CD4-positive, alpha-beta T cell (primary cell): ENCODE measurements around the gene MAGI1. TPM values are rescaled to one million over a fixed set of nuclear protein-coding genes. Genes with fewer than 3 reads are reported as not detected.

Experiments used
- ATAC-seq: fragments of 200-7000 bp; cut with Tn5 transposase; one replicate; pipeline ENCODE4 v1.10.0; 2022; ENCODE audit warnings: mild to moderate bottlenecking; ENCODE audit not compliant: poor library complexity
- CTCF ChIA-PET: fragments of 350-600 bp; sonication (Branson Sonifier 250); formaldehyde crosslinking; loops from one replicate; lab custom pipeline; 2021; ENCODE audit warnings: antibody characterized with exemption, inconsistent platforms; lab: Charles Lee
- POLR2A ChIA-PET: fragments of 350-600 bp; sonication (Branson Sonifier 250); formaldehyde crosslinking; loops from one replicate; lab custom pipeline; 2021; ENCODE audit warnings: antibody characterized with exemption, inconsistent platforms; lab: Charles Lee
- DNase-seq, 14 experiments: peaks; one replicate each; pipeline ENCODE4 v3.0.0-alpha.2; 2013 to 2020; ENCODE audit warnings: mixed read lengths in 2 of 14
- H3K27ac ChIP-seq, 2 donors: one replicate each; pipeline versions ENCODE4 v1.5.1 to v1.7.0; 2013; ENCODE audit warnings: low read length in 2 of 2, low read depth in 1 of 2, mild to moderate bottlenecking in 1 of 2
- H3K27me3 ChIP-seq, 2 experiments: 1 replicate in 1 of 2; 2 replicates in 1 of 2; pipeline versions ENCODE4 v1.6.1 to v1.7.0; 2013; ENCODE audit warnings: low read length in 2 of 2, control low read depth in 1 of 2, mild to moderate bottlenecking in 1 of 2, moderate library complexity in 1 of 2; ENCODE audit not compliant: insufficient read depth in 2 of 2, control insufficient read depth in 1 of 2
- H3K36me3 ChIP-seq: one replicate; pipeline ENCODE4 v1.6.1; 2013; ENCODE audit warnings: low read length, control low read depth; ENCODE audit not compliant: insufficient read depth
- H3K4me1 ChIP-seq: one replicate; pipeline ENCODE4 v1.6.1; 2013; ENCODE audit warnings: low read length, control low read depth; ENCODE audit not compliant: insufficient read depth
- H3K4me3 ChIP-seq: one replicate; pipeline ENCODE4 v1.5.1; 2013; ENCODE audit warnings: mild to moderate bottlenecking, low read length, moderate library complexity
- H3K9me3 ChIP-seq, 2 experiments: 1 replicate in 1 of 2; 2 replicates in 1 of 2; pipeline versions ENCODE4 v1.6.1 to v1.7.0; 2013; ENCODE audit warnings: low read length in 2 of 2, mild to moderate bottlenecking in 2 of 2, control low read depth in 1 of 2, moderate library complexity in 1 of 2; ENCODE audit not compliant: control insufficient read depth in 1 of 2, insufficient read depth in 1 of 2
- H3K27ac Mint-ChIP-seq: one replicate; pipeline ENCODE4 v1.8.0; 2020; ENCODE audit warnings: mixed read lengths
- H3K27me3 Mint-ChIP-seq: one replicate; pipeline ENCODE4 v1.8.0; 2021; ENCODE audit warnings: mixed read lengths
- H3K36me3 Mint-ChIP-seq: one replicate; pipeline ENCODE4 v1.8.0; 2021; ENCODE audit warnings: low read depth, mixed read lengths
- H3K4me1 Mint-ChIP-seq: one replicate; pipeline ENCODE4 v1.8.0; 2021; ENCODE audit warnings: low read depth, mixed read lengths
- H3K4me3 Mint-ChIP-seq: one replicate; pipeline ENCODE4 v1.8.0; 2020; ENCODE audit warnings: mild to moderate bottlenecking, mixed read lengths
- H3K9me3 Mint-ChIP-seq: one replicate; pipeline ENCODE4 v1.8.0; 2020; ENCODE audit warnings: mixed read lengths
- CTCF ChIP-seq: fragments of 200-600 bp; IDR thresholded peaks from one replicate; pipeline ENCODE4 v1.8.0; 2022; ENCODE audit warnings: antibody characterized with exemption, mild to moderate bottlenecking
- intact Hi-C, 2 experiments: fragments of 100-400 bp; cut with DNase I in 1 of 2; cut with micrococcal nuclease in 1 of 2; formaldehyde crosslinking; loops; one replicate each; pipeline versions ENCODE4 v1.15.1 to v1.9.0; 2023 to 2025; cut with DNase I, micrococcal nuclease
- total RNA-seq, 174 experiments: library from RNA in 2 of 174; stranded (reverse) in 2 of 174; gene quantifications; one replicate each; pipeline ENCODE4 v1.2.3 and lab custom pipeline; 2021 to 2026

Gene MAGI1
- total RNA-seq, 2 experiments from 2014 or later = not detected

DNA sequence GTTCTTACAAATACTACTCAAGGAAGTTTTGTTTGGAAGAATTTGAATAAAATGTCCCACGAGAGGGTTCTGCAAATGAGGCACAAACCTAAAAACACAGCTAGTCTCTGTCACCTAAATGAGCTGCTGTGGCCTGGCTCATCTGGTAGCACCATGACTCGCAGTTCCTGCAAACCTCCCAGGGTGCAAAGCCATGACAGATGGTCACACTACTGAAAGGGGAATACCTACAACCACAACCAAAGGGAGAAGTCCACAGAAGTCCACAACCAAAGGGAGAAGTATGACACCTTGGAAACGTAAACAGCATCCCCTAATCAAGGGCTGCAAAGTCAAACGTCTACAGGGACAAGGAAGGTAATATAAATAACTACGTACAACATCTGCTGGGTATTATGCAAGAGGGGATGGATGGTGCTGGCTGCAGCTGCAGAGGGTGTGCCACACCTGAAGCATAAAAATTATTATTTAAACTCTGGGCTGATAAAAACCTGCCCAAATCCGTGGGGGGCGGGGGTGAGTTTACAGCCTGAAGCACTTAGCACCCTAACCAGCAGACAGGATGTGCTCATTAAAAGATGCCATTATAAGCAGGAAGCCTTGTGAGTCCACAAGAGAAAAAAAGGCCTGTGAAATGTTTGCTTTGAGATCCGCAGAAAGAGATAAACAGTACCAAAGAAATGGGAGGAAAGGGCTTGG is 184.0 kb downstream of the MAGI1 start:
- no peaks in the 10 kb centered on the region for H3K27me3 ChIP-seq
- ATAC-seq (no peak), DNase-seq (peak in 3 of 14 experiments; percentile 2 to 11 (median 6))
- CTCF ChIA-PET = no interaction called here
- no peak overlapping the region for H3K4me3 Mint-ChIP-seq
- H3K4me3 ChIP-seq = no peak overlapping the region
- H3K27ac Mint-ChIP-seq = no peak overlapping the region
- peaks cover 4% of the 10 kb centered on the region for H3K27me3 Mint-ChIP-seq
- H3K27ac ChIP-seq = no peak overlapping the region
- TF ChIP-seq CTCF = no peak
- H3K36me3 ChIP-seq = no peaks in the 10 kb centered on the region
- no peaks in the 10 kb centered on the region for H3K4me1 Mint-ChIP-seq
- no peaks in the 10 kb centered on the region for H3K4me1 ChIP-seq
- peaks cover 2% of the 10 kb centered on the region for H3K9me3 Mint-ChIP-seq
- H3K9me3 ChIP-seq = peaks cover 0 to 7% of the 10 kb centered on the region in 2 experiments
- POLR2A ChIA-PET = interaction anchor here (0.6 kb wide), 1 partner anchor 55 kb away, joined by 3 read pairs; no protein-coding TSS in a partner anchor
- intact Hi-C loops = no loop called here
- H3K36me3 Mint-ChIP-seq = no peaks in the 10 kb centered on the region

GRCh38 chr3:65851827-65852226 is 186.9 kb downstream of the MAGI1 start:
- H3K4me3 ChIP-seq = no peak overlapping the region
- intact Hi-C loops = no loop called here
- no peaks in the 10 kb centered on the region for H3K4me1 Mint-ChIP-seq
- no peaks in the 10 kb centered on the region for H3K9me3 ChIP-seq
- no peak for ATAC-seq
- no peak overlapping the region for H3K27ac Mint-ChIP-seq
- no peaks in the 10 kb centered on the region for H3K9me3 Mint-ChIP-seq
- H3K36me3 ChIP-seq = no peaks in the 10 kb centered on the region
- ChIA-PET POLR2A (no interaction called here), CTCF (no interaction called here)
- H3K27me3 Mint-ChIP-seq = peaks cover 4% of the 10 kb centered on the region
- DNase-seq = no peak
- H3K36me3 Mint-ChIP-seq = no peaks in the 10 kb centered on the region
- H3K27me3 ChIP-seq = no peaks in the 10 kb centered on the region
- no peak overlapping the region for H3K27ac ChIP-seq
- TF ChIP-seq CTCF = no peak
- no peak overlapping the region for H3K4me3 Mint-ChIP-seq
- no peaks in the 10 kb centered on the region for H3K4me1 ChIP-seq

- ChIA-PET POLR2A (no interaction called here), CTCF (no interaction called here)
- no peak overlapping the region for H3K4me3 Mint-ChIP-seq
- DNase-seq = no peak
- Histone ChIP-seq H3K27me3 (no peaks in the 10 kb centered on the region), H3K4me3 (no peak overlapping the region), H3K4me1 (no peaks in the 10 kb centered on the region), H3K27ac (no peak overlapping the region), H3K36me3 (no peaks in the 10 kb centered on the region), H3K9me3 (no peaks in the 10 kb centered on the region)
- intact Hi-C loops = no loop called here
- no peak for TF ChIP-seq CTCF
- no peak for ATAC-seq
- H3K4me1 Mint-ChIP-seq = no peaks in the 10 kb centered on the region
- H3K27ac Mint-ChIP-seq = no peak overlapping the region
- H3K36me3 Mint-ChIP-seq = no peaks in the 10 kb centered on the region
- peaks cover 4% of the 10 kb centered on the region for H3K27me3 Mint-ChIP-seq
- H3K9me3 Mint-ChIP-seq = no peaks in the 10 kb centered on the region
Measured at GRCh38 chr3:65850261-65850660, 188.5 kb downstream of the MAGI1 start.
